Measurements from ENCODE around the gene LRR1. TPM values are rescaled to one million over a fixed set of nuclear protein-coding genes. Genes with fewer than 3 reads are reported as not detected.
"Not testable (repeated sequence)": the region's sequence is repeated elsewhere in the genome, so short reads cannot be mapped to it uniquely, and the experiment has no call there.

LRR1 gene
- total RNA-seq, 1 experiment from 2014 or later: 33.3 TPM

- no peaks in the 10 kb centered on the region for H3K27me3 ChIP-seq
- no peak for DNase-seq
- H3K4me3 ChIP-seq: peak overlapping the region; percentile 90
Measured at GRCh38 chr14:49583629-49584028, 15.1 kb upstream of the LRR1 start.

DNA sequence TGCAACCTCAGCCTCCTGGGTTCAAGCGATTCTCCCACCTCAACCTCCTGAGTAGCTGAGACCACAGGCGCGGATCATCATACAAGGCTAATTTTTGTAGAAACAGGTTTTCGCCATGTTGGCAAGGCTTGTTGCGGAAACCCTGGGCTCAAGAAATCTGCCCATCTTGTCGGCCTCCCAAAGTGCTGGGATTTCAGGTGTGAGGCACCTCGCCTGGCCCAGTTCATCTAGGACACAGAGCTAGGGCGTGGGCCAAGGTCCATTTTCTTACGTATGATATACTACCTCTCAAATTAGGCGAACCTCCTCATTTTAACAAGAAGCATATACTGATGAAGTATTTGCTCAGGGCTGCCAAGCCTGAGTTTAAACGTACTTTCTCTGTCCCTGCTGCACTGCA lies 14.7 kb upstream of the LRR1 start:
- H3K9me3 ChIP-seq: no peaks in the 10 kb centered on the region
- peaks cover 43% of the 10 kb centered on the region for H3K36me3 ChIP-seq
- H3K4me3 ChIP-seq: peak overlapping the region; percentile 90
- DNase-seq: no peak
- H3K27me3 ChIP-seq: no peaks in the 10 kb centered on the region

More at GRCh38 chr14:49583629-49584028, 15.1 kb upstream of the LRR1 start:
- peaks cover 43% of the 10 kb centered on the region for H3K36me3 ChIP-seq
- H3K9me3 ChIP-seq: no peaks in the 10 kb centered on the region

- DNase-seq: peak; percentile 34
- H3K4me3 ChIP-seq: peak overlapping the region; percentile 90
- H3K9me3 ChIP-seq, H3K27me3 ChIP-seq: not testable (repeated sequence)
- peaks cover 43% of the 10 kb centered on the region for H3K36me3 ChIP-seq
Measured at GRCh38 chr14:49584981-49585640, 13.6 kb upstream of the LRR1 start.

DNA sequence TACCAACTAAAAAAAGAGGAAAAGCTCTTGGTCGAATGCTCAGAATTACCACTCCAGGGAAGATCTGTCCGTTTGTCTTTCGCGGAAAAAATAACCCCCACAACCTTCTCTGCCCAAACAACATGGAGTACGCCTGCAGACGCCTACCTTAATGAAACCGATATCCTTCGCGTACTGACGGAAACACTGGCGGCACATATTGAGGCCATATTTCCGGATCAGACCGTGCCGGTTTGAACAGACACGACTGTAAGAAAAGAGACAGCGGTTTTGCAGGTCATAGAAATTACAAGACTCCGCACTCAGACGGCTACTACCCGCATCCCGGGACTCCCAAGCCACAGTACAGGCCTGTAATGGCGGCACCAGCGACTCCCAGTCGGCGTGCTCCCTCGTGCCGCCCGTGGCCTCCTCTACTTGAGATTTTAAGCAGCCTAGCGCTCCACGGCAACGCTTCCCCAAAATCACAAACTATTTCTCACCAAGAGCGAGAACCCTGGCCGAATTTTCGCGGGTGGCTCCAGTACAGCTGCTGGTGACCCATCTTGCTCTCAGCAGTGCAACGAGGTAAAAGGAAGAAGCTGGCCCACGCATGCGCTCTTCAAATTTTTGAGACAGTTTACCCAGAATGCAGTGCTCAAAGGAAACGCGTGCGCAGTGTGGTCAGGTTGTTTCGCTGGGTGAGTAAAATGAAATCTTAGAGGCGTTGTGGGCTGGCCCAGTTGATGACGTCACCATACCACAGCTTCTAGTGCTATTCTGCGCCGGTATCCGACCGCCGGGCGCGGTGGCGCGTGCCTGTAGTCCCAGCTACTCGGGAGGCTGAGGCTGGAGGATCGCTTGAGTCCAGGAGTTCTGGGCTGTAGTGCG lies 12.7 kb upstream of the LRR1 start, which contains the start of gene RPS29:
Gene RPS29 (minus strand): TSS at position 578 of the 870 bp plus-strand sequence. CDS start 34 bp downstream, at position 544.
- peak within 1 kb of the TSS; percentile 90 for H3K4me3 ChIP-seq
- no peaks in the 10 kb centered on the region for H3K9me3 ChIP-seq
- DNase-seq: peak; percentile 90

DNA sequence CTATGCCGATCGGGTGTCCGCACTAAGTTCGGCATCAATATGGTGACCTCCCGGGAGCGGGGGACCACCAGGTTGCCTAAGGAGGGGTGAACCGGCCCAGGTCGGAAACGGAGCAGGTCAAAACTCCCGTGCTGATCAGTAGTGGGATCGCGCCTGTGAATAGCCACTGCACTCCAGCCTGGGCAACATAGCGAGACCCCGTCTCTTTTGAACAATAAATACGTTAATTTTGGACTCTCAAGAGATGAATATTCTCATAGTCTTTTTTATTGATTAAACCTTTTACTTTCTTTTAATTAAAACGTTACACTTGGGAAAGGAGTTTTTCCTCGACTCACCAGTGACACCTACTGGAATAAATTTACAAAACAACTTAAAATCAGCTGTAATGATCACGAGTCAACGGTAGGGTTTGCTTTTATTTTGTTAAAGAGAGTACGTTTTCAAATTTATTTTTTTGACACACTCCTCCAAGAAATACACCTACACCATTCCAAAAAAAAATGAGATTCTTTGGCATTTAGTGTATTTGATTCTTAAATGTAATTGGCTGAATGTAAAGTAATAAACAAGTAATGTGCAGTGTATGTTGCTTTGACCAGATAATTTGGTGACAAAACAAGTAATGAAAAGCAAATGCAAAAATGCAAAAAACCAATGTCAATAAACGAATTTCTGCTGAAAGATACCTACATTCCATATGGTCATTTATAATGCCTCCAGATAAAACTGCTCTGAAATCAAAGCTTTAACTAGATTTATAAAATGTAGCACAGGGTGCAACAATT lies 11.9 kb upstream of the LRR1 start:
- H3K36me3 ChIP-seq: peaks cover 43% of the 10 kb centered on the region
- DNase-seq: no peak
- no peaks in the 10 kb centered on the region for H3K27me3 ChIP-seq
- peak overlapping the region; percentile 90 for H3K4me3 ChIP-seq
- H3K9me3 ChIP-seq: no peaks in the 10 kb centered on the region

More for the DNA sequence above, 12.7 kb upstream of the LRR1 start, which contains the start of gene RPS29:
- Histone ChIP-seq H3K27me3 (no peaks in the 10 kb centered on the region), H3K36me3 (peaks cover 43% of the 10 kb centered on the region)

GRCh38 chr14:49589387-49589786 lies 9.4 kb upstream of the LRR1 start:
- H3K9me3 ChIP-seq: no peaks in the 10 kb centered on the region
- no peak for DNase-seq
- peaks cover 17% of the 10 kb centered on the region for H3K36me3 ChIP-seq
- H3K27me3 ChIP-seq: no peaks in the 10 kb centered on the region
- H3K4me3 ChIP-seq: no peak overlapping the region

DNA sequence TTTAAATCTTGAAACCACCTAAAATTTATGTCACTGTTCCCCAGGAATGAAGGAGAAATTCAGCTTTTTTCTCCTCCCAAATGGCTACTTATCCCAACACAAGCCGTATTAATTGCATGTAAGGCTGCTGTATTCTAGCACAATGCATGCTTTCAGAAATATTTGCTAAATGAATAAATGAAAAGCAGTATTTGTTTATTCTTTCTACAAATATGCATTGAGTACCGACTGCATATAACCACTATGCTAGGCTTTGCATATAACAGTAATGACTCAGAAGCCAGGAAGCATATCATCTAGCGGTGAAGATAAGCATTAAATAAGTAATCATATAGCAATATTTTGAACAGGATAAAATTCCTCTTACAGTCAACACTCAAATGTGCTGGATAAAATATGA lies 5.7 kb upstream of the LRR1 start:
- no peak overlapping the region for H3K4me3 ChIP-seq
- no peak for DNase-seq

DNA sequence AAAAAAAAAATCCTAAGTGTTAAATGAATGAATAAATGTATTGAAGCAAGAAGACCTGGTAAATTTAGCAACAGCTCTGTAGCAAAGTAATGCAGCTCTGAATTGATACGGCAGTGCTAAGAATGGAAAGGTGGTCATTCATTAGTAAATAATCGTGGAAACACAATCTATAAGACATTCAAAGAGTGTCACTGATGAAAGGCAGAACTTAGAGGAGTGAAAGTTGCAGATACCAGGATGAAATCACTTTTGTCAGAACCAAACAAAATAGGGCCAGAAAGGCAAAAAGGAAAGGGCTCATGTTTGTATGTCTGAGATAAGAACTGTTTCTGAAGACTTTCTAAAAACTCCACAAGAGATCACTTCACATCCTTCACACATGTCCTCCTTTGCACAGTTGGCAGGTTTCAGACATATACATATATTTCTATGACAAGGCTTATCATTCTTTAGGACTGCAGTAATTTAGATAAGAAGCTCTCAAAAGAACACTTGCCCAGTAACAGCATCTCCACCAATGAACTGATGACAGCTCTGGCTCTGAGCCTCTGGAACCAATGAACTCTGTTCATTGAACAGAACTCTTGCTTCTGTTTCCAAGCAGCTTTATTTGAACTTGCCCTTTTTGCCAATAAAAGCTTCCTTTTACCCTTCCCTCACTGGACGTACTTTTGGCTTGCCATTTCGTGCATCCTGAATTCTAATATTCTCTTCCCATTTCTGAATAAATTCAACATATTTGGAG lies 4.2 kb upstream of the LRR1 start:
- Histone ChIP-seq H3K27me3 (no peaks in the 10 kb centered on the region), H3K36me3 (no peaks in the 10 kb centered on the region), H3K9me3 (no peaks in the 10 kb centered on the region), H3K4me3 (no peak overlapping the region)
- peak; percentile 53 for DNase-seq

More for the DNA sequence above, 5.7 kb upstream of the LRR1 start:
- Histone ChIP-seq H3K36me3 (no peaks in the 10 kb centered on the region), H3K27me3 (no peaks in the 10 kb centered on the region), H3K9me3 (no peaks in the 10 kb centered on the region)

- Histone ChIP-seq H3K36me3 (no peaks in the 10 kb centered on the region; the same call in none of the 2 replicates), H3K27me3 (no peaks in the 10 kb centered on the region)
- no peak for DNase-seq
Measured at GRCh38 chr14:49598189-49598484, 603 bp upstream of the LRR1 start.

GRCh38 chr14:49607583-49607982 lies 8.8 kb downstream of the LRR1 start:
- Histone ChIP-seq H3K36me3 (peaks cover 11% of the 10 kb centered on the region), H3K9me3 (no peaks in the 10 kb centered on the region), H3K27me3 (no peaks in the 10 kb centered on the region), H3K4me3 (no peak overlapping the region)
- DNase-seq: no peak

More at GRCh38 chr14:49598189-49598484, 603 bp upstream of the LRR1 start:
- H3K9me3 ChIP-seq: no peaks in the 10 kb centered on the region
- peak overlapping the region; percentile 78 for H3K4me3 ChIP-seq

- Histone ChIP-seq H3K9me3 (no peaks in the 10 kb centered on the region), H3K4me3 (no peak overlapping the region), H3K27me3 (no peaks in the 10 kb centered on the region), H3K36me3 (peaks cover 20% of the 10 kb centered on the region)
- no peak for DNase-seq
Measured at GRCh38 chr14:49612251-49612650, 13.5 kb downstream of the LRR1 start.

DNA sequence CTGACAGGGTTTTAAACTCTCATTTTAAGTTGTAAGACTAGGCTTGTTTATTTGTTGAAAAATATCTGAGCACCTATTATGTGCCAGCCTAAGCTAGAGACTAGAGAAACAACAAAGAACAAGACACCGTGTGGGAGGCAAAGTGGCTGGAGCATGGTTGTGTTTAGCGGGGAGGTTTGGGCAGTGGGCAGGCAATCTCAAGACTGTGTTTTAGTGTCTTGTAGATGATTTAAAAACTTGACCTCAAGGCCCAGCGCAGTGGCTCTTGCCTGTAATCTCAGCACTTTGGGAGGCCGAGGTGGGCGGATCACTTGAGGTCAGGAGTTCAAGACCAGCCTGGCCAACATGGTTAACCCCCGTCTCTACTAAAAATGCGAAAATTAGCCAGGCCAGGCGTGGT lies 13.9 kb downstream of the LRR1 start:
- Histone ChIP-seq H3K36me3 (peaks cover 17% of the 10 kb centered on the region), H3K27me3 (no peaks in the 10 kb centered on the region), H3K4me3 (no peak overlapping the region), H3K9me3 (no peaks in the 10 kb centered on the region)
- DNase-seq: no peak

- Histone ChIP-seq H3K4me3 (no peak overlapping the region), H3K9me3 (no peaks in the 10 kb centered on the region), H3K36me3 (peaks cover 28% of the 10 kb centered on the region), H3K27me3 (no peaks in the 10 kb centered on the region)
- no peak for DNase-seq
Measured at GRCh38 chr14:49614196-49614595, 15.5 kb downstream of the LRR1 start.

- H3K9me3 ChIP-seq: no peaks in the 10 kb centered on the region
- peaks cover 27% of the 10 kb centered on the region for H3K36me3 ChIP-seq
Measured at GRCh38 chr14:49615776-49616175, 17.0 kb downstream of the LRR1 start.

GRCh38 chr14:49617852-49618519 lies 19.2 kb downstream of the LRR1 start:
- H3K27me3 ChIP-seq: no peaks in the 10 kb centered on the region
- H3K9me3 ChIP-seq: no peaks in the 10 kb centered on the region
- no peak for DNase-seq
- H3K36me3 ChIP-seq: peaks cover 35% of the 10 kb centered on the region
- H3K4me3 ChIP-seq: peak overlapping the region; percentile 91

More at GRCh38 chr14:49615776-49616175, 17.0 kb downstream of the LRR1 start:
- Histone ChIP-seq H3K27me3 (no peaks in the 10 kb centered on the region), H3K4me3 (no peak overlapping the region)
- DNase-seq: no peak

- DNase-seq, H3K9me3 ChIP-seq, H3K27me3 ChIP-seq: not testable (repeated sequence)
- peak overlapping the region; percentile 91 for H3K4me3 ChIP-seq
- H3K36me3 ChIP-seq: peaks cover 38% of the 10 kb centered on the region
Measured at GRCh38 chr14:49619273-49619672, 20.5 kb downstream of the LRR1 start.
